Measurements from ENCODE around the gene HES4. TPM values are rescaled to one million over a fixed set of nuclear protein-coding genes. Genes with fewer than 3 reads are reported as not detected.

The HES4 gene
- total and polyA plus RNA-seq, 2 of the 13 experiments (the other 11 are each of a cell fraction or from before 2014, with no cell fraction given): 8.8 to 10.6 TPM

- TF ChIP-seq SP2 (CRISPR knock-in tag; IDR thresholded peaks at IDR 0.05) (no peak), TMF1 (CRISPR knock-in tag; IDR thresholded peaks at IDR 0.05; ENCODE audit: low read depth) (no peak; the same call in 1 of the 2 replicates), ZFX (CRISPR knock-in tag; IDR thresholded peaks at IDR 0.05; ENCODE audit: low read depth) (peak; percentile 93), TSC22D2 (CRISPR knock-in tag; IDR thresholded peaks at IDR 0.05; ENCODE audit: borderline replicate concordance) (0 out of 2 replicates have a peak, but pooled peaks have one; percentile 42), MBD4 (IDR thresholded peaks at IDR 0.05; ENCODE audit: borderline replicate concordance, low read length) (no peak), GLMP (CRISPR knock-in tag; IDR thresholded peaks at IDR 0.05; ENCODE audit: borderline replicate concordance) (no peak), MYC (CRISPR knock-in tag; IDR thresholded peaks at IDR 0.05; ENCODE audit: borderline replicate concordance) (peak; percentile 97), FOXK2 (IDR thresholded peaks at IDR 0.05) (peak; percentile 69; the same call in 1 of the 2 replicates), ZNF709 (CRISPR knock-in tag; IDR thresholded peaks at IDR 0.05) (no peak), ZNF772 (CRISPR knock-in tag; IDR thresholded peaks at IDR 0.05) (peak; percentile 75; the same call in 1 of the 2 replicates), ZNF407 (CRISPR knock-in tag; IDR thresholded peaks at IDR 0.05; ENCODE audit: not compliant biosample characterization) (no peak), ZNF543 (CRISPR knock-in tag; IDR thresholded peaks at IDR 0.05) (peak; percentile 50; the same call in 1 of the 2 replicates), ZNF513 (CRISPR knock-in tag; conservative IDR thresholded peaks at IDR 0.05) (no peak), ZNF451 (CRISPR knock-in tag; IDR thresholded peaks at IDR 0.05) (no peak), ZNF337 (CRISPR knock-in tag; IDR thresholded peaks at IDR 0.05; ENCODE audit: borderline replicate concordance, low read depth) (no peak), ZNF414 (CRISPR knock-in tag; IDR thresholded peaks at IDR 0.05) (peak; percentile 90), ZNF34 (CRISPR knock-in tag; IDR thresholded peaks at IDR 0.05; ENCODE audit: borderline replicate concordance) (no peak; the same call in 1 of the 2 replicates)
Observed at GRCh38 chr1:1006305-1007159, 6.6 kb upstream of the HES4 start (continued).

All from HepG2 (cell line).